Liver (tissue), 9 donors: Measurements from ENCODE around the gene NAGLU. TPM values are rescaled to one million over a fixed set of nuclear protein-coding genes. Genes with fewer than 3 reads are reported as not detected.

Experiments used
- DNase-seq: peaks from one replicate; pipeline ENCODE4 v3.0.0-alpha.2; 2017; ENCODE audit warnings: low spot score
- H3K27ac ChIP-seq, 2 donors: one replicate each; pipeline ENCODE4 v1.7.0; 2013; ENCODE audit warnings: inconsistent platforms in 2 of 2, low read length in 2 of 2, control low read depth in 1 of 2, low read depth in 1 of 2, mild to moderate bottlenecking in 1 of 2
- H3K27me3 ChIP-seq, 4 donors: one replicate each; pipeline versions ENCODE4 v1.6.1 to v1.7.0; 2013; ENCODE audit warnings: low read length in 3 of 4, inconsistent platforms in 1 of 4, mild to moderate bottlenecking in 1 of 4, moderate library complexity in 1 of 4; ENCODE audit not compliant: control insufficient read depth in 4 of 4, insufficient read depth in 4 of 4
- H3K36me3 ChIP-seq, 4 donors: one replicate each; pipeline versions ENCODE4 v1.6.1 to v1.7.0; 2013; ENCODE audit warnings: low read length in 3 of 4, mild to moderate bottlenecking in 3 of 4, low read depth in 1 of 4, moderate library complexity in 1 of 4; ENCODE audit not compliant: control insufficient read depth in 4 of 4, insufficient read depth in 3 of 4
- H3K4me1 ChIP-seq, 4 donors: one replicate each; pipeline versions ENCODE4 v1.6.1 to v1.7.0; 2013; ENCODE audit warnings: low read length in 3 of 4, mild to moderate bottlenecking in 3 of 4, moderate library complexity in 1 of 4; ENCODE audit not compliant: control insufficient read depth in 4 of 4, insufficient read depth in 4 of 4
- H3K4me3 ChIP-seq, 3 donors: one replicate each; pipeline versions ENCODE4 v1.6.1 to v1.7.0; 2013; ENCODE audit warnings: low read length in 3 of 3, control low read depth in 1 of 3, low read depth in 1 of 3, mild to moderate bottlenecking in 1 of 3
- H3K9ac ChIP-seq, 2 donors: one replicate each; pipeline ENCODE4 v1.7.0; 2013; ENCODE audit warnings: low read length in 2 of 2, mild to moderate bottlenecking in 2 of 2, moderate library complexity in 2 of 2, control low read depth in 1 of 2, low read depth in 1 of 2
- H3K9me3 ChIP-seq, 4 donors: one replicate each; pipeline versions ENCODE4 v1.6.1 to v1.7.0; 2013; ENCODE audit warnings: low read length in 3 of 4; ENCODE audit not compliant: control insufficient read depth in 4 of 4
- EGR1 ChIP-seq, 2 donors: IDR thresholded peaks; 2 replicates each; pipeline ENCODE4 v1.6.1; 2016 to 2018; ENCODE audit warnings: antibody characterized with exemption in 2 of 2, low read depth in 2 of 2
- FOXA1 ChIP-seq: IDR thresholded peaks from 2 replicates; pipeline ENCODE4 v1.6.1; 2016; ENCODE audit warnings: antibody characterized with exemption
- FOXA2 ChIP-seq: IDR thresholded peaks from 2 replicates; pipeline ENCODE4 v1.6.1; 2016; ENCODE audit warnings: antibody characterized with exemption
- GABPA ChIP-seq, 2 donors: IDR thresholded peaks in 1 of 2; conservative IDR thresholded peaks in 1 of 2; 2 replicates each; pipeline ENCODE4 v1.6.1; 2016; ENCODE audit warnings: antibody characterized with exemption in 2 of 2, mild to moderate bottlenecking in 1 of 2, moderate library complexity in 1 of 2
- HNF4A ChIP-seq, 2 donors: conservative IDR thresholded peaks; 2 replicates each; pipeline ENCODE4 v1.6.1; 2016; ENCODE audit warnings: antibody characterized with exemption in 2 of 2, mild to moderate bottlenecking in 2 of 2
- HNF4G ChIP-seq: IDR thresholded peaks from 2 replicates; pipeline ENCODE4 v1.6.1; 2016; ENCODE audit warnings: antibody characterized with exemption
- JUND ChIP-seq, 2 donors: IDR thresholded peaks; 2 replicates each; pipeline ENCODE4 v1.6.1; 2016; ENCODE audit warnings: antibody characterized with exemption in 2 of 2
- NR2F2 ChIP-seq: IDR thresholded peaks from 2 replicates; pipeline ENCODE4 v1.6.1; 2016; ENCODE audit warnings: antibody characterized with exemption
- RAD21 ChIP-seq, 2 donors: IDR thresholded peaks; 2 replicates each; pipeline ENCODE4 v1.6.1; 2016; ENCODE audit warnings: antibody characterized with exemption in 2 of 2, mild to moderate bottlenecking in 2 of 2
- RXRA ChIP-seq, 2 donors: IDR thresholded peaks; 2 replicates each; pipeline ENCODE4 v1.6.1; 2017 to 2018; ENCODE audit warnings: antibody characterized with exemption in 2 of 2, mild to moderate bottlenecking in 1 of 2
- SP1 ChIP-seq: IDR thresholded peaks from 2 replicates; pipeline ENCODE4 v1.6.1; 2018; ENCODE audit warnings: antibody characterized with exemption, mild to moderate bottlenecking
- TAF1 ChIP-seq: conservative IDR thresholded peaks from 2 replicates; pipeline ENCODE4 v1.6.1; 2016; ENCODE audit warnings: antibody characterized with exemption, mild to moderate bottlenecking
- YY1 ChIP-seq: IDR thresholded peaks from 2 replicates; pipeline ENCODE4 v1.6.1; 2016; ENCODE audit warnings: antibody characterized with exemption, mild to moderate bottlenecking
- WGBS: extraction: QIAGEN DNeasy Blood & Tissue Kit; methylation state at CpG from one replicate; pipeline ENCODE4 v1.1.7; 2013; 5-methylcytosine and 5-hydroxymethylcytosine counted together
- polyA plus RNA-seq, 2 donors: library from polyadenylated mRNA; stranded (reverse) in 1 of 2; unstranded in 1 of 2; fragments of 200-250 nt in 1 of 2; fragments of >200 nt in 1 of 2; fragmentation: Nextera tagmentation in 1 of 2; extraction: Ambion mirVana in 1 of 2; gene quantifications; one replicate each; pipeline versions ENCODE4 v1.2.1 to v1.2.3, GENCODE V29; 2013 to 2015
- total RNA-seq, 2 donors: library from RNA; depleted of rRNA; stranded (reverse); fragments of >200 nt; gene quantifications; one replicate each; pipeline ENCODE4 v1.2.3, GENCODE V29; 2014
- TF ChIP-seq, protein P1 (sequence below): IDR thresholded peaks from 2 replicates; pipeline ENCODE4 v1.6.1; 2016; ENCODE audit warnings: antibody characterized with exemption, mild to moderate bottlenecking
- TF ChIP-seq, protein P2 (sequence below): IDR thresholded peaks from 2 replicates; pipeline ENCODE4 v1.6.1; 2016; ENCODE audit warnings: antibody characterized with exemption
- TF ChIP-seq, protein P3 (sequence below): IDR thresholded peaks from 2 replicates; pipeline ENCODE4 v1.6.1; 2016; ENCODE audit warnings: antibody characterized with exemption
- TF ChIP-seq, protein P4 (sequence below): fragments of 150-350 bp; IDR thresholded peaks from 2 replicates; pipeline ENCODE4 v1.5.1; 2017; ENCODE audit warnings: improper control_type of control experiment, low read depth, low read length; ENCODE audit not compliant: missing input control
- TF ChIP-seq, protein P5 (sequence below): IDR thresholded peaks from 2 replicates; pipeline ENCODE4 v1.6.1; 2016; ENCODE audit warnings: antibody characterized with exemption
- donor health status: healthy.
- donor health status: healthy.
- donor health status: healthy.
- donor health status: healthy.
- donor health status: healthy.

Gene NAGLU
- total and polyA plus RNA-seq, 4 donors = 15.5 to 41.2 (median 28.9) TPM

DNA sequence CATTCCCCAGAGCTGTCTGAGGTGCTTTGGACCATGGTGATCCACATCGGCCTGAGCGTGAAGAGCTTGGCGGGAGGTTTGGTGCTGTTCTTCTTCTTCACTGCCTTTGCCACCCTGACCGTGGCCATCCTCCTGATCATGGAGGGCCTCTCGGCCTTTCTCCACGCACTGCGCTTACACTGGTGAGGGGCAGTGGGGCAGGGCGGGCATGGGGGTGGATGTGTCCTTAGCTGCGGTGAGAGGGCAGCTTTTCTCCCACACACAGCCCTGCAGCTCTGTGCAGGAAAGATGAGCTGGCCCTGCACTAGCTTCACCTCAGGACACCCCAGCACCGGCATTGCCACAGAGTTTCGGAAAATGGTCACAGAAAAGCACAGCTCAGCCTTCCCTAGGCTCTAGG is 21.8 kb upstream of the NAGLU start:
- H3K4me3 ChIP-seq = no peak overlapping the region
- peaks cover 3 to 26% (median 6%) of the 10 kb centered on the region in 4 donors for H3K36me3 ChIP-seq
- TF ChIP-seq FOXA2 (no peak), FOXA1 (no peak), HNF4G (no peak), YY1 (no peak), EGR1 (IDR thresholded peaks at IDR 0.05; ENCODE audit: low read depth in 2 of 2) (no peak)
- TF ChIP-seq, protein P1, sequence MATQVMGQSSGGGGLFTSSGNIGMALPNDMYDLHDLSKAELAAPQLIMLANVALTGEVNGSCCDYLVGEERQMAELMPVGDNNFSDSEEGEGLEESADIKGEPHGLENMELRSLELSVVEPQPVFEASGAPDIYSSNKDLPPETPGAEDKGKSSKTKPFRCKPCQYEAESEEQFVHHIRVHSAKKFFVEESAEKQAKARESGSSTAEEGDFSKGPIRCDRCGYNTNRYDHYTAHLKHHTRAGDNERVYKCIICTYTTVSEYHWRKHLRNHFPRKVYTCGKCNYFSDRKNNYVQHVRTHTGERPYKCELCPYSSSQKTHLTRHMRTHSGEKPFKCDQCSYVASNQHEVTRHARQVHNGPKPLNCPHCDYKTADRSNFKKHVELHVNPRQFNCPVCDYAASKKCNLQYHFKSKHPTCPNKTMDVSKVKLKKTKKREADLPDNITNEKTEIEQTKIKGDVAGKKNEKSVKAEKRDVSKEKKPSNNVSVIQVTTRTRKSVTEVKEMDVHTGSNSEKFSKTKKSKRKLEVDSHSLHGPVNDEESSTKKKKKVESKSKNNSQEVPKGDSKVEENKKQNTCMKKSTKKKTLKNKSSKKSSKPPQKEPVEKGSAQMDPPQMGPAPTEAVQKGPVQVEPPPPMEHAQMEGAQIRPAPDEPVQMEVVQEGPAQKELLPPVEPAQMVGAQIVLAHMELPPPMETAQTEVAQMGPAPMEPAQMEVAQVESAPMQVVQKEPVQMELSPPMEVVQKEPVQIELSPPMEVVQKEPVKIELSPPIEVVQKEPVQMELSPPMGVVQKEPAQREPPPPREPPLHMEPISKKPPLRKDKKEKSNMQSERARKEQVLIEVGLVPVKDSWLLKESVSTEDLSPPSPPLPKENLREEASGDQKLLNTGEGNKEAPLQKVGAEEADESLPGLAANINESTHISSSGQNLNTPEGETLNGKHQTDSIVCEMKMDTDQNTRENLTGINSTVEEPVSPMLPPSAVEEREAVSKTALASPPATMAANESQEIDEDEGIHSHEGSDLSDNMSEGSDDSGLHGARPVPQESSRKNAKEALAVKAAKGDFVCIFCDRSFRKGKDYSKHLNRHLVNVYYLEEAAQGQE = no peak
- H3K27ac ChIP-seq = no peak overlapping the region
- no peak for DNase-seq
- H3K9me3 ChIP-seq = no peaks in the 10 kb centered on the region
- H3K9ac ChIP-seq = no peak overlapping the region
- 98% methylated on average over 11 of the region's 11 CpGs for WGBS
- H3K27me3 ChIP-seq = no peaks in the 10 kb centered on the region
- peaks cover 0 to 10% (median 8%) of the 10 kb centered on the region in 4 donors for H3K4me1 ChIP-seq

DNA sequence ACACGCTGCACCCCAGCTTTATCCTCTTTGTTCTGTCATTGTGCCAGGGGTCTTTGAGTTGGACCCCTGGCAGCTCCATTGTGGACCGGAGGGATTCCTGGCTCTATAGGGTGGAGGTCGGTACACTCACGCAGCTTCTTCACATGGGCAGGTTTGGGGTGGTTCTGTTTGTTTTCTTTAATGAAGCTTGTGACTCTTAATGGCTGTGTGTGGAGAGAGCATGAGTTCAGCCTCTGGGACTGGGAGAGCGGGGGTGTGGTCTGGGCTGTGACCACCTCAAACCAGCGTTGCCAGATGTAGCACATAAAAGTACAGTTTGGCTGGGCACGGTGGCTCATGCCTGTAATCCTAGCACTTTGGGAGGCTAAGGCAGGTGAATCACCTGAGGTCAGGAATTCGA is 21.2 kb upstream of the NAGLU start:
- Histone ChIP-seq H3K9me3 (no peaks in the 10 kb centered on the region), H3K4me3 (no peak overlapping the region), H3K4me1 (peaks cover 0 to 16% (median 12%) of the 10 kb centered on the region in 4 donors), H3K36me3 (peaks cover 2 to 20% (median 6%) of the 10 kb centered on the region in 4 donors), H3K27ac (no peak overlapping the region), H3K9ac (no peak overlapping the region), H3K27me3 (no peaks in the 10 kb centered on the region)
- no peak for DNase-seq
- 92% methylated on average over 8 of the region's 8 CpGs for WGBS
- TF ChIP-seq RAD21 (IDR thresholded peaks at IDR 0.05) = no peak
- TF ChIP-seq HNF4A (conservative IDR thresholded peaks at IDR 0.05) = no peak
- TF ChIP-seq YY1 = no peak
- TF ChIP-seq FOXA2 = no peak
- no peak for TF ChIP-seq SP1
- no peak for TF ChIP-seq NR2F2
- TF ChIP-seq, protein P2, sequence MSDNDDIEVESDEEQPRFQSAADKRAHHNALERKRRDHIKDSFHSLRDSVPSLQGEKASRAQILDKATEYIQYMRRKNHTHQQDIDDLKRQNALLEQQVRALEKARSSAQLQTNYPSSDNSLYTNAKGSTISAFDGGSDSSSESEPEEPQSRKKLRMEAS = no peak
- TF ChIP-seq, protein P3, sequence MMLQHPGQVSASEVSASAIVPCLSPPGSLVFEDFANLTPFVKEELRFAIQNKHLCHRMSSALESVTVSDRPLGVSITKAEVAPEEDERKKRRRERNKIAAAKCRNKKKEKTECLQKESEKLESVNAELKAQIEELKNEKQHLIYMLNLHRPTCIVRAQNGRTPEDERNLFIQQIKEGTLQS = no peak
- TF ChIP-seq HNF4G = no peak
- TF ChIP-seq EGR1 (IDR thresholded peaks at IDR 0.05; ENCODE audit: low read depth in 2 of 2) = no peak
- TF ChIP-seq TAF1 = no peak
- TF ChIP-seq, protein P1 = no peak
- TF ChIP-seq, protein P4, sequence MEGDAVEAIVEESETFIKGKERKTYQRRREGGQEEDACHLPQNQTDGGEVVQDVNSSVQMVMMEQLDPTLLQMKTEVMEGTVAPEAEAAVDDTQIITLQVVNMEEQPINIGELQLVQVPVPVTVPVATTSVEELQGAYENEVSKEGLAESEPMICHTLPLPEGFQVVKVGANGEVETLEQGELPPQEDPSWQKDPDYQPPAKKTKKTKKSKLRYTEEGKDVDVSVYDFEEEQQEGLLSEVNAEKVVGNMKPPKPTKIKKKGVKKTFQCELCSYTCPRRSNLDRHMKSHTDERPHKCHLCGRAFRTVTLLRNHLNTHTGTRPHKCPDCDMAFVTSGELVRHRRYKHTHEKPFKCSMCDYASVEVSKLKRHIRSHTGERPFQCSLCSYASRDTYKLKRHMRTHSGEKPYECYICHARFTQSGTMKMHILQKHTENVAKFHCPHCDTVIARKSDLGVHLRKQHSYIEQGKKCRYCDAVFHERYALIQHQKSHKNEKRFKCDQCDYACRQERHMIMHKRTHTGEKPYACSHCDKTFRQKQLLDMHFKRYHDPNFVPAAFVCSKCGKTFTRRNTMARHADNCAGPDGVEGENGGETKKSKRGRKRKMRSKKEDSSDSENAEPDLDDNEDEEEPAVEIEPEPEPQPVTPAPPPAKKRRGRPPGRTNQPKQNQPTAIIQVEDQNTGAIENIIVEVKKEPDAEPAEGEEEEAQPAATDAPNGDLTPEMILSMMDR = no peak
- TF ChIP-seq RXRA (IDR thresholded peaks at IDR 0.05) = no peak
- TF ChIP-seq GABPA (IDR thresholded peaks at IDR 0.05 in 1 of 2, conservative IDR thresholded peaks at IDR 0.05 in 1 of 2) = no peak
- TF ChIP-seq, protein P5, sequence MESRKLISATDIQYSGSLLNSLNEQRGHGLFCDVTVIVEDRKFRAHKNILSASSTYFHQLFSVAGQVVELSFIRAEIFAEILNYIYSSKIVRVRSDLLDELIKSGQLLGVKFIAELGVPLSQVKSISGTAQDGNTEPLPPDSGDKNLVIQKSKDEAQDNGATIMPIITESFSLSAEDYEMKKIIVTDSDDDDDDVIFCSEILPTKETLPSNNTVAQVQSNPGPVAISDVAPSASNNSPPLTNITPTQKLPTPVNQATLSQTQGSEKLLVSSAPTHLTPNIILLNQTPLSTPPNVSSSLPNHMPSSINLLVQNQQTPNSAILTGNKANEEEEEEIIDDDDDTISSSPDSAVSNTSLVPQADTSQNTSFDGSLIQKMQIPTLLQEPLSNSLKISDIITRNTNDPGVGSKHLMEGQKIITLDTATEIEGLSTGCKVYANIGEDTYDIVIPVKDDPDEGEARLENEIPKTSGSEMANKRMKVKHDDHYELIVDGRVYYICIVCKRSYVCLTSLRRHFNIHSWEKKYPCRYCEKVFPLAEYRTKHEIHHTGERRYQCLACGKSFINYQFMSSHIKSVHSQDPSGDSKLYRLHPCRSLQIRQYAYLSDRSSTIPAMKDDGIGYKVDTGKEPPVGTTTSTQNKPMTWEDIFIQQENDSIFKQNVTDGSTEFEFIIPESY = no peak
- no peak for TF ChIP-seq JUND (IDR thresholded peaks at IDR 0.05)
- no peak for TF ChIP-seq FOXA1
